Measurements from ENCODE around the gene C17orf67. TPM values are rescaled to one million over a fixed set of nuclear protein-coding genes. Genes with fewer than 3 reads are reported as not detected.
A peak's percentile ranks its signal among the peaks of the same experiment; 100 is the strongest.

C17orf67 gene
- total and polyA plus RNA-seq, 2 of the 13 experiments (the other 11 are each of a cell fraction or from before 2014, with no cell fraction given): 0.41 to 0.86 TPM

- TF ChIP-seq ELF1 (CRISPR knock-in tag; IDR thresholded peaks at IDR 0.05): no peak
- peak; percentile 63; the same call in 1 of the 2 replicates for TF ChIP-seq ETV5 (CRISPR knock-in tag; IDR thresholded peaks at IDR 0.05; ENCODE audit: borderline replicate concordance)
- TF ChIP-seq TFDP1 (CRISPR knock-in tag; IDR thresholded peaks at IDR 0.05; ENCODE audit: borderline replicate concordance): no peak
- TF ChIP-seq, protein P1, sequence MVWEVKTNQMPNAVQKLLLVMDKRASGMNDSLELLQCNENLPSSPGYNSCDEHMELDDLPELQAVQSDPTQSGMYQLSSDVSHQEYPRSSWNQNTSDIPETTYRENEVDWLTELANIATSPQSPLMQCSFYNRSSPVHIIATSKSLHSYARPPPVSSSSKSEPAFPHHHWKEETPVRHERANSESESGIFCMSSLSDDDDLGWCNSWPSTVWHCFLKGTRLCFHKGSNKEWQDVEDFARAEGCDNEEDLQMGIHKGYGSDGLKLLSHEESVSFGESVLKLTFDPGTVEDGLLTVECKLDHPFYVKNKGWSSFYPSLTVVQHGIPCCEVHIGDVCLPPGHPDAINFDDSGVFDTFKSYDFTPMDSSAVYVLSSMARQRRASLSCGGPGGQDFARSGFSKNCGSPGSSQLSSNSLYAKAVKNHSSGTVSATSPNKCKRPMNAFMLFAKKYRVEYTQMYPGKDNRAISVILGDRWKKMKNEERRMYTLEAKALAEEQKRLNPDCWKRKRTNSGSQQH (CRISPR knock-in tag; IDR thresholded peaks at IDR 0.05; ENCODE audit: low read depth): no peak
- TF ChIP-seq ZNF331 (CRISPR knock-in tag; IDR thresholded peaks at IDR 0.05): 0 out of 2 replicates have a peak, but pooled peaks have one; percentile 31
- TF ChIP-seq, protein P2, sequence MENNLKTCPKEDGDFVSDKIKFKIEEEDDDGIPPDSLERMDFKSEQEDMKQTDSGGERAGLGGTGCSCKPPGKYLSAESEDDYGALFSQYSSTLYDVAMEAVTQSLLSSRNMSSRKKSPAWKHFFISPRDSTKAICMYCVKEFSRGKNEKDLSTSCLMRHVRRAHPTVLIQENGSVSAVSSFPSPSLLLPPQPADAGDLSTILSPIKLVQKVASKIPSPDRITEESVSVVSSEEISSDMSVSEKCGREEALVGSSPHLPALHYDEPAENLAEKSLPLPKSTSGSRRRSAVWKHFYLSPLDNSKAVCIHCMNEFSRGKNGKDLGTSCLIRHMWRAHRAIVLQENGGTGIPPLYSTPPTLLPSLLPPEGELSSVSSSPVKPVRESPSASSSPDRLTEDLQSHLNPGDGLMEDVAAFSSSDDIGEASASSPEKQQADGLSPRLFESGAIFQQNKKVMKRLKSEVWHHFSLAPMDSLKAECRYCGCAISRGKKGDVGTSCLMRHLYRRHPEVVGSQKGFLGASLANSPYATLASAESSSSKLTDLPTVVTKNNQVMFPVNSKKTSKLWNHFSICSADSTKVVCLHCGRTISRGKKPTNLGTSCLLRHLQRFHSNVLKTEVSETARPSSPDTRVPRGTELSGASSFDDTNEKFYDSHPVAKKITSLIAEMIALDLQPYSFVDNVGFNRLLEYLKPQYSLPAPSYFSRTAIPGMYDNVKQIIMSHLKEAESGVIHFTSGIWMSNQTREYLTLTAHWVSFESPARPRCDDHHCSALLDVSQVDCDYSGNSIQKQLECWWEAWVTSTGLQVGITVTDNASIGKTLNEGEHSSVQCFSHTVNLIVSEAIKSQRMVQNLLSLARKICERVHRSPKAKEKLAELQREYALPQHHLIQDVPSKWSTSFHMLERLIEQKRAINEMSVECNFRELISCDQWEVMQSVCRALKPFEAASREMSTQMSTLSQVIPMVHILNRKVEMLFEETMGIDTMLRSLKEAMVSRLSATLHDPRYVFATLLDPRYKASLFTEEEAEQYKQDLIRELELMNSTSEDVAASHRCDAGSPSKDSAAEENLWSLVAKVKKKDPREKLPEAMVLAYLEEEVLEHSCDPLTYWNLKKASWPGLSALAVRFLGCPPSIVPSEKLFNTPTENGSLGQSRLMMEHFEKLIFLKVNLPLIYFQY (CRISPR knock-in tag; IDR thresholded peaks at IDR 0.05; ENCODE audit: borderline replicate concordance): no peak
- TF ChIP-seq KDM2A (CRISPR knock-in tag; IDR thresholded peaks at IDR 0.05; ENCODE audit: borderline replicate concordance, low read depth): no peak
- TF ChIP-seq, protein P3, sequence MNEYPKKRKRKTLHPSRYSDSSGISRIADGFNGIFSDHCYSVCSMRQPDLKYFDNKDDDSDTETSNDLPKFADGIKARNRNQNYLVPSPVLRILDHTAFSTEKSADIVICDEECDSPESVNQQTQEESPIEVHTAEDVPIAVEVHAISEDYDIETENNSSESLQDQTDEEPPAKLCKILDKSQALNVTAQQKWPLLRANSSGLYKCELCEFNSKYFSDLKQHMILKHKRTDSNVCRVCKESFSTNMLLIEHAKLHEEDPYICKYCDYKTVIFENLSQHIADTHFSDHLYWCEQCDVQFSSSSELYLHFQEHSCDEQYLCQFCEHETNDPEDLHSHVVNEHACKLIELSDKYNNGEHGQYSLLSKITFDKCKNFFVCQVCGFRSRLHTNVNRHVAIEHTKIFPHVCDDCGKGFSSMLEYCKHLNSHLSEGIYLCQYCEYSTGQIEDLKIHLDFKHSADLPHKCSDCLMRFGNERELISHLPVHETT (CRISPR knock-in tag; conservative IDR thresholded peaks at IDR 0.05): no peak
- no peak for TF ChIP-seq ZNF337 (CRISPR knock-in tag; IDR thresholded peaks at IDR 0.05; ENCODE audit: borderline replicate concordance, low read depth)
- no peak for TF ChIP-seq NCOR1 (IDR thresholded peaks at IDR 0.05; ENCODE audit: borderline replicate concordance, low read length)
- no peak for TF ChIP-seq NCOA5 (CRISPR knock-in tag; IDR thresholded peaks at IDR 0.05)
- no peak for TF ChIP-seq ZNF549 (CRISPR knock-in tag; IDR thresholded peaks at IDR 0.05)
- TF ChIP-seq GMEB2 (CRISPR knock-in tag; IDR thresholded peaks at IDR 0.05; ENCODE audit: low read depth): no peak
- TF ChIP-seq NR2F6 (IDR thresholded peaks at IDR 0.05): no peak
- no peak for TF ChIP-seq NR2F6 (CRISPR knock-in tag; IDR thresholded peaks at IDR 0.05)
- no peak for TF ChIP-seq HIC2 (CRISPR knock-in tag; IDR thresholded peaks at IDR 0.05; ENCODE audit: low read depth)
- TF ChIP-seq PHF8 (CRISPR knock-in tag; IDR thresholded peaks at IDR 0.05): no peak
- TF ChIP-seq ZNF451 (CRISPR knock-in tag; IDR thresholded peaks at IDR 0.05): no peak
- no peak for TF ChIP-seq ZFP36L2 (CRISPR knock-in tag; IDR thresholded peaks at IDR 0.05)
- no peak for TF ChIP-seq NFKB2 (CRISPR knock-in tag; IDR thresholded peaks at IDR 0.05; ENCODE audit: borderline replicate concordance)
Measured at GRCh38 chr17:56786989-56787482, 46.7 kb downstream of the C17orf67 start (continued).
